DOHH2 (cell line): ENCODE results near the gene CDK16.

ENCODE experiments used
- H3F3A ChIP-seq: fragments of 200-600 bp; sonication (generic), shearing (Covaris generic); 2 replicates; pipeline ENCODE4 v1.6.0; 2016; ENCODE audit warnings: antibody characterized with exemption, mild to moderate bottlenecking; ENCODE audit not compliant: control insufficient read depth, insufficient read depth
- H3K27ac ChIP-seq: fragments of 200-600 bp; sonication (generic); 2 replicates; pipeline ENCODE4 v1.5.1; 2014; ENCODE audit warnings: low read depth, mild to moderate bottlenecking, low read length, moderate library complexity
- H3K27me3 ChIP-seq: fragments of 200-600 bp; sonication (generic); 2 replicates; pipeline ENCODE4 v1.6.1; 2014; ENCODE audit warnings: mild to moderate bottlenecking, low read length, mixed read lengths; ENCODE audit not compliant: control insufficient read depth
- H3K36me3 ChIP-seq: fragments of 200-600 bp; sonication (generic); 2 replicates; pipeline ENCODE4 v1.6.1; 2014; ENCODE audit warnings: mild to moderate bottlenecking, low read length, moderate library complexity, mixed read lengths; ENCODE audit not compliant: control insufficient read depth
- H3K4me1 ChIP-seq: fragments of 200-600 bp; sonication (generic); 2 replicates; pipeline ENCODE4 v1.6.1; 2014; ENCODE audit warnings: mild to moderate bottlenecking, low read length, mixed read lengths; ENCODE audit not compliant: control insufficient read depth
- H3K4me2 ChIP-seq: fragments of 200-600 bp; sonication (generic); 2 replicates; pipeline ENCODE4 v1.6.0; 2014; ENCODE audit warnings: mild to moderate bottlenecking, low read length, moderate library complexity
- H3K4me3 ChIP-seq: fragments of 200-600 bp; sonication (generic); 2 replicates; pipeline ENCODE4 v1.5.1; 2014; ENCODE audit warnings: mild to moderate bottlenecking, low read length, mixed read lengths
- H3K79me2 ChIP-seq: fragments of 200-600 bp; sonication (generic); 2 replicates; pipeline ENCODE4 v1.6.1; 2014; ENCODE audit warnings: mild to moderate bottlenecking, low read length, mixed read lengths; ENCODE audit not compliant: control insufficient read depth
- H3K9me2 ChIP-seq: fragments of 200-600 bp; sonication (generic); replicated peaks from 2 replicates; pipeline ENCODE4 v1.6.1; 2014; ENCODE audit warnings: mild to moderate bottlenecking, low read length, mixed read lengths; ENCODE audit not compliant: control insufficient read depth
- H3K9me3 ChIP-seq: fragments of 200-600 bp; sonication (generic); 2 replicates; pipeline ENCODE4 v1.6.1; 2014; ENCODE audit warnings: antibody characterized with exemption, low read length, mixed read lengths; ENCODE audit not compliant: control insufficient read depth, insufficient read depth
- H4K20me1 ChIP-seq: fragments of 200-600 bp; sonication (generic); 2 replicates; pipeline ENCODE4 v1.6.0; 2014; ENCODE audit warnings: low read depth, mild to moderate bottlenecking, antibody characterized with exemption, low read length, moderate library complexity; ENCODE audit not compliant: control insufficient read depth, insufficient read depth
- CTCF ChIP-seq: fragments of 200-600 bp; sonication (generic); IDR thresholded peaks from one replicate; pipeline ENCODE4 v1.5.1; 2014; ENCODE audit warnings: antibody characterized with exemption, mild to moderate bottlenecking, low read depth, low read length; ENCODE audit not compliant: poor library complexity, severe bottlenecking
- EZH2phosphoT487 ChIP-seq: fragments of 200-600 bp; sonication (generic); IDR thresholded peaks from 2 replicates; pipeline ENCODE4 v1.6.1; 2017; ENCODE audit warnings: borderline replicate concordance, mild to moderate bottlenecking, antibody characterized with exemption, low read length, moderate library complexity, mixed read lengths

CDK16 gene

GRCh38 chrX:47272013-47272408 is 53.5 kb downstream of the CDK16 start:
- Histone ChIP-seq H3K9me3 (no peaks in the 10 kb centered on the region), H3K79me2 (no peaks in the 10 kb centered on the region), H3K4me3 (no peak overlapping the region), H4K20me1 (no peaks in the 10 kb centered on the region), H3K4me2 (no peak overlapping the region), H3K27ac (no peak overlapping the region), H3K27me3 (no peaks in the 10 kb centered on the region), H3K36me3 (no peaks in the 10 kb centered on the region), H3K4me1 (no peaks in the 10 kb centered on the region), H3K9me2 (no peaks in the 10 kb centered on the region), H3F3A (no peaks in the 10 kb centered on the region)
- TF ChIP-seq EZH2phosphoT487 (no peak), CTCF (no peak)

- H3K4me2 ChIP-seq = no peak overlapping the region
- no peaks in the 10 kb centered on the region for H3F3A ChIP-seq
- H3K9me2 ChIP-seq = no peaks in the 10 kb centered on the region
- no peaks in the 10 kb centered on the region for H3K27me3 ChIP-seq
- no peaks in the 10 kb centered on the region for H3K4me1 ChIP-seq
- H3K36me3 ChIP-seq = no peaks in the 10 kb centered on the region
- H3K9me3 ChIP-seq = no peaks in the 10 kb centered on the region
- no peaks in the 10 kb centered on the region for H4K20me1 ChIP-seq
- H3K4me3 ChIP-seq = no peak overlapping the region
- no peak overlapping the region for H3K27ac ChIP-seq
- no peaks in the 10 kb centered on the region for H3K79me2 ChIP-seq
- no peak for TF ChIP-seq EZH2phosphoT487
- TF ChIP-seq CTCF = no peak
These were observed 54.7 kb downstream of the CDK16 start for GRCh38 chrX:47273011-47273730.

GRCh38 chrX:47278691-47279090 is 60.2 kb downstream of the CDK16 start:
- Histone ChIP-seq H4K20me1 (no peaks in the 10 kb centered on the region), H3K36me3 (no peaks in the 10 kb centered on the region), H3K27ac (no peak overlapping the region), H3K4me1 (no peaks in the 10 kb centered on the region), H3K27me3 (no peaks in the 10 kb centered on the region), H3K9me3 (no peaks in the 10 kb centered on the region), H3K4me3 (no peak overlapping the region), H3K79me2 (no peaks in the 10 kb centered on the region), H3K4me2 (no peak overlapping the region), H3K9me2 (no peaks in the 10 kb centered on the region), H3F3A (no peaks in the 10 kb centered on the region)
- no peak for TF ChIP-seq EZH2phosphoT487
